H1 (cell line): Measurements from ENCODE around the gene PRODH2.

Experiments used
- ATF2 ChIP-seq: IDR thresholded peaks from 2 replicates; pipeline ENCODE4 v1.6.1; 2012; ENCODE audit warnings: low read length, inconsistent platforms
- CTCF ChIP-seq, 3 experiments: IDR thresholded peaks; 1 replicate in 2 of 3; 2 replicates in 1 of 3; pipeline versions ENCODE4 v1.5.1 to v1.6.1; 2011; ENCODE audit warnings: low read length in 3 of 3, mild to moderate bottlenecking in 3 of 3, inconsistent platforms in 2 of 3, low read depth in 1 of 3, moderate library complexity in 1 of 3; ENCODE audit not compliant: insufficient read depth in 1 of 3; ENCODE audit errors: control extremely low read depth in 1 of 3
- FOSL1 ChIP-seq: IDR thresholded peaks from 2 replicates; pipeline ENCODE4 v1.6.1; 2011; ENCODE audit warnings: mild to moderate bottlenecking, low read depth, low read length, moderate library complexity; ENCODE audit not compliant: insufficient read depth
- GABPA ChIP-seq: IDR thresholded peaks from 2 replicates; pipeline ENCODE4 v1.6.1; 2011; ENCODE audit warnings: mild to moderate bottlenecking, low read length, moderate library complexity, borderline replicate concordance; ENCODE audit not compliant: insufficient read depth
- GTF2F1 ChIP-seq: IDR thresholded peaks from 2 replicates; pipeline ENCODE4 v1.6.1; 2012; ENCODE audit warnings: low read depth, low read length, improper control_type of control experiment, borderline replicate concordance
- JUND ChIP-seq: IDR thresholded peaks from 2 replicates; pipeline ENCODE4 v1.6.1; 2011; ENCODE audit warnings: mild to moderate bottlenecking, improper control_type of control experiment, low read length
- NRF1 ChIP-seq: IDR thresholded peaks from 2 replicates; pipeline ENCODE4 v1.6.1; 2011; ENCODE audit warnings: mild to moderate bottlenecking, low read depth, low read length, improper control_type of control experiment
- RAD21 ChIP-seq, 2 experiments: IDR thresholded peaks in 1 of 2; conservative IDR thresholded peaks in 1 of 2; 2 replicates each; pipeline ENCODE4 v1.6.1; 2011; ENCODE audit warnings: low read depth in 2 of 2, low read length in 2 of 2, improper control_type of control experiment in 1 of 2, inconsistent platforms in 1 of 2, mild to moderate bottlenecking in 1 of 2, moderate library complexity in 1 of 2
- RNF2 ChIP-seq: fragments of 200-900, 300-1000 bp; sonication (generic); IDR thresholded peaks from 2 replicates; pipeline ENCODE4 v1.7.1; 2016; ENCODE audit warnings: borderline replicate concordance, low read depth, mild to moderate bottlenecking, antibody characterized with exemption, low read length; ENCODE audit not compliant: poor library complexity, severe bottlenecking; ENCODE audit errors: missing control alignments
- RXRA ChIP-seq: IDR thresholded peaks from 2 replicates; pipeline ENCODE4 v1.6.1; 2011; ENCODE audit warnings: low read depth, mild to moderate bottlenecking, low read length, moderate library complexity; ENCODE audit not compliant: insufficient read depth
- SRF ChIP-seq: IDR thresholded peaks from 2 replicates; pipeline ENCODE4 v1.6.1; 2011; ENCODE audit warnings: mild to moderate bottlenecking, low read depth, low read length, moderate library complexity

GRCh38 chr19:35789195-35789977, 23.3 kb downstream of the PRODH2 start:
- no peak for TF ChIP-seq CTCF (IDR thresholded peaks at IDR 0.05; ENCODE audit: control extremely low read depth in 1 of 3, insufficient read depth in 1 of 3, low read depth in 1 of 3, low read length in 3 of 3)
- TF ChIP-seq ATF2: no peak
- TF ChIP-seq GTF2F1: no peak
- TF ChIP-seq NRF1: no peak
- no peak for TF ChIP-seq SRF
- no peak for TF ChIP-seq GABPA
- TF ChIP-seq RAD21 (IDR thresholded peaks at IDR 0.05 in 1 of 2, conservative IDR thresholded peaks at IDR 0.05 in 1 of 2; ENCODE audit: low read depth in 2 of 2, low read length in 2 of 2): no peak
- TF ChIP-seq RXRA: no peak
- TF ChIP-seq FOSL1: no peak
- no peak for TF ChIP-seq RNF2
- no peak for TF ChIP-seq JUND
